ENCODE measurements around the gene ZNF430.

GRCh38 chr19:21094347-21095025 is 74.0 kb downstream of the ZNF430 start:
- TF ChIP-seq GATA3 (IDR thresholded peaks at IDR 0.05; ENCODE audit: low read depth, low read length) (no peak), GATA2 (IDR thresholded peaks at IDR 0.05; ENCODE audit: low read depth, low read length) (no peak)
